ENCODE results near the gene DAB2.
"Not testable (repeated sequence)": the region's sequence is repeated elsewhere in the genome, so short reads cannot be mapped to it uniquely, and the experiment has no call there.

Gene DAB2

DNA sequence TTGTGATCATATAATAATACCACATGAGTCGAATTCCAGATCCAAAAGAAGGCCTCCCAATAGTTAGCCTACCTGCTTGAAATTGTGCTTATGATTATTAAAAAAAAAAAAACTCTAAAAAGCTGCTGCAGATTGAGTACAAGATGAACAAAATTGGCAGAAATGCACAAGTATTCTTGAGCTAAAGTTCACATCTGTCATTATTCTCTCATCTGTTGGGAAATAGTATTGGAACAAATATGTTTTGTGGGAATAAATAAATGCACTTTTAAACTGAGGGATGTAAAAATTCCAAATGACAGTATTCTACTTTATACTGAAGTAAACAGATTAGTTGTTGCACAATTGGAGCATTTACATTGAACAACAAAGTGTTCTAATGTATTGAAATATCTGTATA is 15.7 kb downstream of the DAB2 start:
- Histone ChIP-seq H3K9ac (ENCODE audit: low read length) (no peak overlapping the region), H3K4me2 (ENCODE audit: low read length) (no peak overlapping the region), H3K27me3 (ENCODE audit: insufficient read depth, low read length) (no peaks in the 10 kb centered on the region), H3K9me2 (ENCODE audit: low read depth, low read length) (no peaks in the 10 kb centered on the region), H3K9me3 (ENCODE audit: low read length) (no peaks in the 10 kb centered on the region), H3K4me1 (ENCODE audit: insufficient read depth, low read length, severe bottlenecking) (no peaks in the 10 kb centered on the region), H4K20me1 (ENCODE audit: insufficient read depth, low read length) (no peaks in the 10 kb centered on the region), H3K79me2 (ENCODE audit: insufficient read depth, low read length) (no peaks in the 10 kb centered on the region), H3F3A (ENCODE audit: insufficient read depth, low read length) (no peaks in the 10 kb centered on the region), H3K36me3 (ENCODE audit: insufficient read depth, low read length) (no peaks in the 10 kb centered on the region), H3K4me3 (ENCODE audit: low read depth, low read length, poor library complexity, severe bottlenecking) (no peak overlapping the region), H2AFZ (ENCODE audit: low read length) (no peak overlapping the region), H3K27ac (ENCODE audit: low read depth, low read length, poor library complexity, severe bottlenecking) (no peak overlapping the region)
- TF ChIP-seq, protein P1, sequence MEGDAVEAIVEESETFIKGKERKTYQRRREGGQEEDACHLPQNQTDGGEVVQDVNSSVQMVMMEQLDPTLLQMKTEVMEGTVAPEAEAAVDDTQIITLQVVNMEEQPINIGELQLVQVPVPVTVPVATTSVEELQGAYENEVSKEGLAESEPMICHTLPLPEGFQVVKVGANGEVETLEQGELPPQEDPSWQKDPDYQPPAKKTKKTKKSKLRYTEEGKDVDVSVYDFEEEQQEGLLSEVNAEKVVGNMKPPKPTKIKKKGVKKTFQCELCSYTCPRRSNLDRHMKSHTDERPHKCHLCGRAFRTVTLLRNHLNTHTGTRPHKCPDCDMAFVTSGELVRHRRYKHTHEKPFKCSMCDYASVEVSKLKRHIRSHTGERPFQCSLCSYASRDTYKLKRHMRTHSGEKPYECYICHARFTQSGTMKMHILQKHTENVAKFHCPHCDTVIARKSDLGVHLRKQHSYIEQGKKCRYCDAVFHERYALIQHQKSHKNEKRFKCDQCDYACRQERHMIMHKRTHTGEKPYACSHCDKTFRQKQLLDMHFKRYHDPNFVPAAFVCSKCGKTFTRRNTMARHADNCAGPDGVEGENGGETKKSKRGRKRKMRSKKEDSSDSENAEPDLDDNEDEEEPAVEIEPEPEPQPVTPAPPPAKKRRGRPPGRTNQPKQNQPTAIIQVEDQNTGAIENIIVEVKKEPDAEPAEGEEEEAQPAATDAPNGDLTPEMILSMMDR (IDR thresholded peaks at IDR 0.05; ENCODE audit: low read length): no peak
- no peak for TF ChIP-seq EZH2 (IDR thresholded peaks at IDR 0.05; ENCODE audit: borderline replicate concordance, low read length)

DNA sequence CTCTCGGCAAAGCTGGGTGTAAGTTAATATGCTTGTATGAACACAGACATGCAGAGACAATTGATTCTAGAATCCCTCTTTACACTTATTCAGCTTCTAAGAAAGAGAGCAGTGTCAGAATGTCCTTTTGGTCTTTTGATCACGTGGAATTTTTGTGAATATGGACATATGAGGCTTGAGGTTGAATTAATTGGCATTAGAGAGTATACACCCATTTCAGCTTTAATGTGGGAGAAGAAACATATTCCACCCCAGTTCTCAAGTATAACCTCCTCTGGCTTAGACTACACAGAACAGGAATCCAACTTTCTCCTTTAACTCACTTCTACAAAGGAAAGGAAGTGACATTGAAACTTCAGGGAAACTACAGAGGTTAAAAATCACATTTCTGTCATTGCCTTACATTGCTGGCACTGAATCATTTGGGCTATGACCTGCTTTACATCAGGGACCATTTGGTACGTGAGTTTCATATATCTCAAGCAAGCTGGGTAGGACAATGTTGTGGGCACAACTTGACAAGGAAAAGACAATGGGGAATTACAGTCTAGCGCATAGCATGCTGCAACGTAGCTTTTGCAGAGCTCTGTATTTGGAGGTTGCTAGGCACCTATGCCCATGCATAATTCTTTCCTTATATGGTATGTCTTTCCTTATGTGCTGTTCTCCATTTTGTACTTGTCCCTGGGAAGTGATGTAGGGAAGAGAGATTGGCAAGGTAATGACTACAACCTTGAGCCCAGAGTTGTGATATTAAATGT is 19.5 kb downstream of the DAB2 start:
- H3K27me3 ChIP-seq (ENCODE audit: insufficient read depth, low read length): no peaks in the 10 kb centered on the region
- no peaks in the 10 kb centered on the region for H4K20me1 ChIP-seq (ENCODE audit: insufficient read depth, low read length)
- TF ChIP-seq EZH2 (IDR thresholded peaks at IDR 0.05; ENCODE audit: borderline replicate concordance, low read length): no peak
- TF ChIP-seq, protein P1 (IDR thresholded peaks at IDR 0.05; ENCODE audit: low read length): no peak
- no peaks in the 10 kb centered on the region for H3K79me2 ChIP-seq (ENCODE audit: insufficient read depth, low read length)
- H2AFZ ChIP-seq (ENCODE audit: low read length): no peak overlapping the region
- H3K4me1 ChIP-seq (ENCODE audit: insufficient read depth, low read length, severe bottlenecking): no peaks in the 10 kb centered on the region
- no peaks in the 10 kb centered on the region for H3K36me3 ChIP-seq (ENCODE audit: insufficient read depth, low read length)
- H3K4me2 ChIP-seq (ENCODE audit: low read length): no peak overlapping the region
- no peak overlapping the region for H3K9ac ChIP-seq (ENCODE audit: low read length)
- no peak overlapping the region for H3K4me3 ChIP-seq (ENCODE audit: low read depth, low read length, poor library complexity, severe bottlenecking)
- H3K9me3 ChIP-seq (ENCODE audit: low read length): no peaks in the 10 kb centered on the region
- H3K27ac ChIP-seq (ENCODE audit: low read depth, low read length, poor library complexity, severe bottlenecking): no peak overlapping the region
- H3F3A ChIP-seq (ENCODE audit: insufficient read depth, low read length): no peaks in the 10 kb centered on the region
- no peaks in the 10 kb centered on the region for H3K9me2 ChIP-seq (ENCODE audit: low read depth, low read length)

DNA sequence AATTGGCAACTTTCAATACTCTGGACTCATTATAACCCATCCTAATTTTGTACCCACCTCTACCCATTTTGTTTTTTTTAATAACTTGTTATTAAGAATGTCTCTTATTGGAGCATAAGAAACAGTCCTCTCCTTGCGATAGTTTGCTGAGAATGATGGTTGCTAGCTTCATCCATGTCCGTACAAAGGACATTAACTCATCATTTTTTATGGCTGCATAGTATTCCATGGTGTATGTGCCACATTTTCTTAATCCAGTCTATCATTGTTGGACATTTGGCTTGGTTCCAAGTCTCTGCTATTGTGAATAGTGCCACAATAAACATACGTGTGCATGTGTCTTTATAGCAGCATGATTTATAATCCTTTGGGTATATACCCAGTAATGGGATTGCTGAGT is 21.0 kb downstream of the DAB2 start:
- not testable (repeated sequence) for H4K20me1 ChIP-seq (ENCODE audit: insufficient read depth, low read length); H3K4me3 ChIP-seq (ENCODE audit: low read depth, low read length, poor library complexity, severe bottlenecking); H3K36me3 ChIP-seq (ENCODE audit: insufficient read depth, low read length); H3K4me1 ChIP-seq (ENCODE audit: insufficient read depth, low read length, severe bottlenecking); H3K4me2 ChIP-seq (ENCODE audit: low read length); H3K27me3 ChIP-seq (ENCODE audit: insufficient read depth, low read length); H3K9me3 ChIP-seq (ENCODE audit: low read length); H3K9me2 ChIP-seq (ENCODE audit: low read depth, low read length); H3K79me2 ChIP-seq (ENCODE audit: insufficient read depth, low read length); H3K9ac ChIP-seq (ENCODE audit: low read length); H2AFZ ChIP-seq (ENCODE audit: low read length); H3F3A ChIP-seq (ENCODE audit: insufficient read depth, low read length); H3K27ac ChIP-seq (ENCODE audit: low read depth, low read length, poor library complexity, severe bottlenecking)

DNA sequence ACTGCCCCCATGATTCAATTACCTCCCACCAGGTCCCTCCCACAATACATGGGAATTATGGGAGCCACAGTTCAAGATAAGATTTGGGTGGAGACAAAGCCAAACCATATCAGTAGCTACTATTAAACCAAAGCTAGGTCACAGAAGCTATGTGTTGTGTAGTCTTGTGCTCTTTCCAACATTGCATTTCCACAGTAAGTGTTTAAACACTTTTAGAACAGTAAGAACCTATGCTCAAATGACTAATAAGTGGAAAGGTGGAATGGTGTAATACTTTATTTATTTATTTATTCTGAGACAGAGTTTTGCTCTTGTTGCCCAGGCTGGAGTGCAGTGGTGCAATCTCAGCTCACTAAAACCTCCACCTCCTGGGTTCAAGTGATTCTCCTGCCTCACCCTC is 22.6 kb downstream of the DAB2 start:
- H3K4me3 ChIP-seq (ENCODE audit: low read depth, low read length, poor library complexity, severe bottlenecking); H3K4me1 ChIP-seq (ENCODE audit: insufficient read depth, low read length, severe bottlenecking); H4K20me1 ChIP-seq (ENCODE audit: insufficient read depth, low read length); H2AFZ ChIP-seq (ENCODE audit: low read length); H3K4me2 ChIP-seq (ENCODE audit: low read length); H3K9me2 ChIP-seq (ENCODE audit: low read depth, low read length); H3K79me2 ChIP-seq (ENCODE audit: insufficient read depth, low read length); H3F3A ChIP-seq (ENCODE audit: insufficient read depth, low read length); H3K27me3 ChIP-seq (ENCODE audit: insufficient read depth, low read length); H3K9ac ChIP-seq (ENCODE audit: low read length); H3K9me3 ChIP-seq (ENCODE audit: low read length); H3K36me3 ChIP-seq (ENCODE audit: insufficient read depth, low read length); H3K27ac ChIP-seq (ENCODE audit: low read depth, low read length, poor library complexity, severe bottlenecking): not testable (repeated sequence)
